Esophagus squamous epithelium (tissue), 4 donors: Measurements from ENCODE around the gene RABGEF1.
"Not testable (repeated sequence)": the region's sequence is repeated elsewhere in the genome, so short reads cannot be mapped to it uniquely, and the experiment has no call there.

Source experiments
- CTCF ChIP-seq, 6 experiments: fragments of 450-650 bp in 4 of 6; fragments of 200-600 bp in 2 of 6; sonication (generic) in 2 of 6; IDR thresholded peaks; one replicate each; pipeline ENCODE4 v1.5.1; 2016 to 2019; ENCODE audit warnings: antibody characterized with exemption in 6 of 6, mild to moderate bottlenecking in 4 of 6, moderate library complexity in 4 of 6
- POLR2A ChIP-seq, 4 donors: fragments of 450-650 bp; IDR thresholded peaks; one replicate each; pipeline ENCODE4 v1.6.1; 2017; ENCODE audit warnings: antibody characterized with exemption in 4 of 4, mild to moderate bottlenecking in 4 of 4, moderate library complexity in 3 of 4

- TF ChIP-seq CTCF, POLR2A (IDR thresholded peaks at IDR 0.05): not testable (repeated sequence)
These were observed 29.8 kb upstream of the RABGEF1 start for GRCh38 chr7:66710752-66711151.
